ENCODE results near the gene TCF7.

The TCF7 gene

DNA sequence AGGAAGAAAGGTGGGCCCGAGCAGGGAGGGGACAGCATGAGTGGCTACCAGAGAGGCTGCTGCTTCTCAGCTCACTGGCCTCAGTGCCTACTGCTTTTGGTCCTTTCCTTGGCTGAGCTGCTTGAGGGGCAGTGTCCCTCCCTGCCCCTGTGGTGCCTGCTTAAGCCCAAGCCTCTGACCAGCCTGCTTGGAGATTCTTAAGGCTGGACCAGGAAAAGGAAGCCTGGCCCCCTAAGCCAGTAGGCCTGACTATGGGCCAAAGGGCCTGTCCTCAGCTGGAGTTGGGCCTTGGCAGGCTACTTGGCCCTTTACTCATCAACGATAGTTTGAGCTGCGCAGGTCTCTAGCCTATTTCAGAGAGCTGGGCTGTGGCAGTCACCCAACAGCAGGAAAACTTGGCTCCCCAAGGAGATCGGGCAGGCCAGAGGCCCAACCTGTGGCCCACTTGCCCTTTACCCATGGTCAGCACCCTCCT lies 24.9 kb downstream of the TCF7 start:
- Histone ChIP-seq H3K9me3 (no peaks in the 10 kb centered on the region), H3K4me1 (peaks cover 10% of the 10 kb centered on the region), H3K4me3 (ENCODE audit: low read depth, low read length) (no peak overlapping the region), H3K36me3 (peaks cover 40% of the 10 kb centered on the region), H3K27me3 (no peaks in the 10 kb centered on the region)
- DNase-seq: no peak
- TF ChIP-seq, protein P1, sequence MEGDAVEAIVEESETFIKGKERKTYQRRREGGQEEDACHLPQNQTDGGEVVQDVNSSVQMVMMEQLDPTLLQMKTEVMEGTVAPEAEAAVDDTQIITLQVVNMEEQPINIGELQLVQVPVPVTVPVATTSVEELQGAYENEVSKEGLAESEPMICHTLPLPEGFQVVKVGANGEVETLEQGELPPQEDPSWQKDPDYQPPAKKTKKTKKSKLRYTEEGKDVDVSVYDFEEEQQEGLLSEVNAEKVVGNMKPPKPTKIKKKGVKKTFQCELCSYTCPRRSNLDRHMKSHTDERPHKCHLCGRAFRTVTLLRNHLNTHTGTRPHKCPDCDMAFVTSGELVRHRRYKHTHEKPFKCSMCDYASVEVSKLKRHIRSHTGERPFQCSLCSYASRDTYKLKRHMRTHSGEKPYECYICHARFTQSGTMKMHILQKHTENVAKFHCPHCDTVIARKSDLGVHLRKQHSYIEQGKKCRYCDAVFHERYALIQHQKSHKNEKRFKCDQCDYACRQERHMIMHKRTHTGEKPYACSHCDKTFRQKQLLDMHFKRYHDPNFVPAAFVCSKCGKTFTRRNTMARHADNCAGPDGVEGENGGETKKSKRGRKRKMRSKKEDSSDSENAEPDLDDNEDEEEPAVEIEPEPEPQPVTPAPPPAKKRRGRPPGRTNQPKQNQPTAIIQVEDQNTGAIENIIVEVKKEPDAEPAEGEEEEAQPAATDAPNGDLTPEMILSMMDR (IDR thresholded peaks at IDR 0.05; ENCODE audit: low read depth, low read length): no peak

- peaks cover 10% of the 10 kb centered on the region for H3K4me1 ChIP-seq
- H3K9me3 ChIP-seq: no peaks in the 10 kb centered on the region
- H3K27me3 ChIP-seq: no peaks in the 10 kb centered on the region
- peaks cover 46% of the 10 kb centered on the region for H3K36me3 ChIP-seq
- no peak for DNase-seq
- no peak overlapping the region for H3K4me3 ChIP-seq (ENCODE audit: low read depth, low read length)
- TF ChIP-seq, protein P1 (IDR thresholded peaks at IDR 0.05; ENCODE audit: low read depth, low read length): no peak
Measured at GRCh38 chr5:134139891-134140469, 25.5 kb downstream of the TCF7 start.

DNA sequence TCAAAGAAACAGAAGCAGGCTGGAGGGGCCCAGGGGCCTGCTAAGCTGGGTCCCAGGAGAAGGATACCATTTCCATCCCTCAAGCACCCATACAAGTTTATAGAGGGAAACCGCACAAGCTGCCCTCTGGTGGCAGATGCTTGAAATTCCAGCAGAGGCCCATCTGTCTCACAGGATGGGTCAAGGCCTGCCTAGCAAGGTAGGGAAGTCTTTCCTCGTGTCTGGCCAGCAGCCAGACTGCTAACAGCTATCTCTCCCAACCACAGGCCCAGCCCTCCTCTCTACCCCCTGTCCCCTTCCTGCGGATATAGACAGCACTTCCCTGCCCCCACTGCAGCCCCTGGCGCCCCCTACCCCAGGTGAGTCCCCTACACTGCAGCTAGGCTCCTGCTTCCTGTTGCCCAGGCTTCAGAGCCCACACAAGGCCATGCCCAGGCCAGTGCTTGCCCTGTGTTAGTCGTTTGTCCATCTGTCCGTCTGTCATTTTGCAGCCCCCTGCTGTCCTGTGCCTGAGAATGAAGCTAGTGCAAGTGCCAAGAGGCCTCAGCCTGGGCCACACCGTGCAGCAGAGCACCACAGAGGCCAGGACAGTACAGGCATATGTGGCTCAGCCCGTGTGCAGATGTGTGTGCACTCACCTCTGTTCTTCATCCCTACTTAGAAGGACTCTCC lies 26.2 kb downstream of the TCF7 start:
- peaks cover 10% of the 10 kb centered on the region for H3K4me1 ChIP-seq
- no peaks in the 10 kb centered on the region for H3K27me3 ChIP-seq
- peak; percentile 86 for DNase-seq
- TF ChIP-seq, protein P1 (IDR thresholded peaks at IDR 0.05; ENCODE audit: low read depth, low read length): peak; percentile 88
- no peaks in the 10 kb centered on the region for H3K9me3 ChIP-seq
- H3K4me3 ChIP-seq (ENCODE audit: low read depth, low read length): no peak overlapping the region
- peaks cover 53% of the 10 kb centered on the region for H3K36me3 ChIP-seq

DNA sequence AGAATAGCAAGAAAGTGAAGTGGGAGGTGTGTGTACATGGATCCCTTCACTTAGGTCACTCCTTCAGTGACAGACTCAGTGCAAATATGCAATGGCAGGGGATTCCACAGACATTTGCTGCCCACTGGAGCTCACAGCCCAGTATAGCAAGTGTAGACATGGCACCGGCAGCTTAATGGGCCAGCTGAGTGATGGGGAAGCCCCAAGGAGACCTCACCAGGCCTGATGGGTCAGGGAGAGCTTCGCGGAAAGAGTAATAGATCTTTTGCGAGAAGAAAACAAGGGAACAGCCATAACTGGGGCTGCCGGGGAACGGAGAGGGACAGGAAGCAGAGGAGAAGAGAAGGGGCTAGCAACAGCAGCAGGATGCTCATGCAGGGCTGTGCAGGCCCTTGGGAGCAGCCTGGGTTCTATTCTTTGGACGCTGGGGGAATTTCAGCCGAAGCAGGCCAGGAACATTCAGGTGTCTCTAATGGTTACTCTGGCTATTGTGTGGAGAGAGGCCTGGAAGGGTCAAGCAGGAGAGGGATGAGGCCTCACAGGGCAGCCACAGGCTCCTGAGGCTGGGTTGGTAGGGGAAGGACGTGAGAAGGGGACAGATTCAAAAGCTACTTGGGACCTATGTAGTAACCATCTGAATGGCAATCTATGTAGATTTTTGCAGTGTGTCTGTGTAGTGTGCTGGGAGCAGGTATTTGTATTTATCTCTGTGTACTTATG lies 27.0 kb downstream of the TCF7 start:
- TF ChIP-seq, protein P1 (IDR thresholded peaks at IDR 0.05; ENCODE audit: low read depth, low read length): peak; percentile 47
- no peaks in the 10 kb centered on the region for H3K27me3 ChIP-seq
- no peaks in the 10 kb centered on the region for H3K9me3 ChIP-seq
- H3K36me3 ChIP-seq: peaks cover 55% of the 10 kb centered on the region
- peaks cover 10% of the 10 kb centered on the region for H3K4me1 ChIP-seq
- no peak overlapping the region for H3K4me3 ChIP-seq (ENCODE audit: low read depth, low read length)
- DNase-seq: no peak

DNA sequence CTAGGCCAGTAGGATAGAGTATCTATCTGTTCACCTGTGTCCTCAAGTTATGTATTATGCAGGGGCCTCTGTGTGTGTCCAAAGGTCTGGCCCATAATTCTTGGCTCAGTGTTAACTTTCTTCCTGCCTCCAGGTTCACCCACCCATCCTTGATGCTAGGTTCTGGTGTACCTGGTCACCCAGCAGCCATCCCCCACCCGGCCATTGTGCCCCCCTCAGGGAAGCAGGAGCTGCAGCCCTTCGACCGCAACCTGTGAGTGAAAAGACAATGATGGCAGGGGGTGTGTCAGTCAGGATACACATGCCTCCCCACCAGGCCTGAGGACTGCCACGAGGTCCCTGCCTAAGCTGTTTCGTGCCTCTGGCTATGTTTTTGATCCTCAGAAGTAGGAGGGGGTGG lies 27.6 kb downstream of the TCF7 start:
- DNase-seq: no peak
- Histone ChIP-seq H3K4me3 (ENCODE audit: low read depth, low read length) (no peak overlapping the region), H3K36me3 (peaks cover 54% of the 10 kb centered on the region), H3K9me3 (no peaks in the 10 kb centered on the region), H3K4me1 (peaks cover 10% of the 10 kb centered on the region), H3K27me3 (no peaks in the 10 kb centered on the region)
- TF ChIP-seq, protein P1 (IDR thresholded peaks at IDR 0.05; ENCODE audit: low read depth, low read length): no peak
